Measurements from ENCODE around the gene KRT83. TPM values are rescaled to one million over a fixed set of nuclear protein-coding genes. Genes with fewer than 3 reads are reported as not detected.

The KRT83 gene
- not detected in 2 replicates for total RNA-seq (2021)
- long read RNA-seq = 0 reads

DNA sequence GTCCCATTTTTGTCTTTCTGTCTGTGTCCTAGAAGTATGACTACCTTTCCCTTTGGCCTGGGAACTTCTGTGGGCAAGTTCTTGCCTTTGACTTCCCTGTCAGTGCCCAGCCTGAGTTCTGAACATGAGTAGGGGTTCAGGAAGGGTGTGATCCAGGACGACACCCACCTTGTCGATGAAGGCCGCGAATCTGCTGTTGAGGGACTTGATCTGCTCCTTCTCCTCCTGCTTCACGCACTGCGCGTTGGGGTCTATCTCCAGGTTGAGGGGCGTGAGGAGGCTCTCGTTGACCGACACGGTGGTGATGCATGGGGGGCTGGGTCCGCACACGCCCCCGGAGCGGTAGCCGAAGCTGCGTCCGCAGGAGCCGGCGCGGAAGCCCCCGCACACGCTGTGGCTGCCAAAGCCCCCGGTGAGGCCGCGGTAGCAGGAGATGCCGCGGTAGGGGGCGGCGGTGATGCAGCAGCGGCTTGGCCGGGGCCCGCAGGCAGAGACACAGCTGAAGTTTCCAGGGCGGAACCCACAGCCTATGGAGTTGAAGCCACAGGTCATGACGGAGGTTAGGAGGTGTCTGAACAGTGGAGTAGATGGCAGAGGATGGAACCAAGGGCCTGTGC, at the start of gene KRT83:
KRT83 (minus strand) TSS at position 615 of the 617 bp plus-strand sequence; CDS start at position 552, 63 bp downstream.
- no peaks in the 10 kb centered on the region for H3K36me3 Mint-ChIP-seq (ENCODE audit: insufficient read depth in 1 of 3, low read depth in 3 of 3)
- no peak within 1 kb of the TSS for H3K9ac ChIP-seq (ENCODE audit: extremely low read depth, insufficient read length, low read length)
- no peak within 1 kb of the TSS for H3K4me3 Mint-ChIP-seq
- no peaks in the 10 kb centered on the region for H3K9me3 Mint-ChIP-seq
- no peaks in the 10 kb centered on the region for H3K4me1 ChIP-seq (ENCODE audit: insufficient read depth, low read length)
- H2BK15ac ChIP-seq (ENCODE audit: low read depth, low read length) = no peak within 1 kb of the TSS
- H3K4ac ChIP-seq (ENCODE audit: low read depth, low read length) = no peak within 1 kb of the TSS
- H3K79me1 ChIP-seq (ENCODE audit: insufficient read depth, low read depth, low read length, poor library complexity, severe bottlenecking) = no peaks in the 10 kb centered on the region
- H2BK120ac ChIP-seq (ENCODE audit: low read depth, low read length, poor library complexity, severe bottlenecking) = no peak within 1 kb of the TSS
- WGBS (ENCODE audit: extremely low coverage, insufficient read length, low lambda C conversion rate) = no CpG with 5 or more reads among the region's 35 CpGs
- H4K20me1 ChIP-seq (ENCODE audit: control insufficient read depth, insufficient read depth, insufficient read length) = no peaks in the 10 kb centered on the region
- H3K9me3 ChIP-seq (ENCODE audit: control insufficient read depth, low read depth, low read length) = no peaks in the 10 kb centered on the region
- H3K23me2 ChIP-seq (ENCODE audit: insufficient read length, low read depth, low read length, poor library complexity, severe bottlenecking) = no peaks in the 10 kb centered on the region
- no peak within 1 kb of the TSS for H4K91ac ChIP-seq (ENCODE audit: insufficient read length, low read depth, low read length)
- no peak within 1 kb of the TSS for H3K56ac ChIP-seq (ENCODE audit: insufficient read length, low read depth, low read length)
- H2AFZ ChIP-seq (ENCODE audit: low read length) = no peak within 1 kb of the TSS
- no peak within 1 kb of the TSS for H3K14ac ChIP-seq (ENCODE audit: insufficient read depth, low read length)
- no peak within 1 kb of the TSS for H3K27ac ChIP-seq (ENCODE audit: insufficient read length, low read depth, low read length)
- H4K5ac ChIP-seq (ENCODE audit: insufficient read length, low read depth, low read length) = no peak within 1 kb of the TSS
- H3T11ph ChIP-seq (ENCODE audit: low read length) = no peak within 1 kb of the TSS
- no peak within 1 kb of the TSS for H2BK20ac ChIP-seq (ENCODE audit: low read depth, low read length, poor library complexity, severe bottlenecking)
- no peak within 1 kb of the TSS for H4K8ac ChIP-seq (replicated peaks; ENCODE audit: insufficient read length, low read depth, low read length)
- no peak within 1 kb of the TSS for H3K23ac ChIP-seq (ENCODE audit: insufficient read length, low read depth, low read length)
- no peak for DNase-seq
- H3K27ac Mint-ChIP-seq = no peak within 1 kb of the TSS
- no peak within 1 kb of the TSS for H2AK5ac ChIP-seq (ENCODE audit: insufficient read length, low read length)
- no peak for TF ChIP-seq CTCF (conservative IDR thresholded peaks at IDR 0.05)
- H3K27me3 Mint-ChIP-seq (ENCODE audit: low read depth) = peaks cover 38% of the 10 kb centered on the region
- H3K4me2 ChIP-seq (ENCODE audit: insufficient read depth, insufficient read length, low read length) = no peak within 1 kb of the TSS
- no peak within 1 kb of the TSS for H2BK5ac ChIP-seq (ENCODE audit: insufficient read length, low read length)
- H2BK12ac ChIP-seq (ENCODE audit: insufficient read length, low read depth, low read length) = no peak within 1 kb of the TSS
- H3K4me1 Mint-ChIP-seq = 0 out of 4 replicates have a peak, but pooled peaks cover 0 to 2% of the 10 kb centered on the region in 2 experiments
- no peak within 1 kb of the TSS for H3K18ac ChIP-seq (ENCODE audit: insufficient read length, low read depth, low read length)
- H3K79me2 ChIP-seq (ENCODE audit: insufficient read depth, low read length) = no peaks in the 10 kb centered on the region
- H3K27me3 ChIP-seq (ENCODE audit: insufficient read depth, low read length) = no peaks in the 10 kb centered on the region
